H1 (cell line): ENCODE measurements around the gene ACER1. TPM values are rescaled to one million over a fixed set of nuclear protein-coding genes. Genes with fewer than 3 reads are reported as not detected.

Experiments used
- CTCF ChIA-PET: fragments of 300-600 bp; sonication (Branson Sonifier 250); formaldehyde crosslinking; loops from one replicate; lab custom pipeline; 2021; ENCODE audit not compliant: partially characterized antibody; lab: Charles Lee
- POLR2A ChIA-PET: fragments of 300-600 bp; sonication (Branson Sonifier 250); formaldehyde crosslinking; loops from one replicate; lab custom pipeline; 2021; ENCODE audit warnings: inconsistent platforms; ENCODE audit not compliant: partially characterized antibody; lab: Charles Lee
- DNase-seq, 2 experiments: peaks; one replicate each; pipeline versions ENCODE4 v3.0.0 to v3.0.0-alpha.2; 2010 to 2022; ENCODE audit warnings: low spot score in 2 of 2, low read depth in 1 of 2, mixed read lengths in 1 of 2
- FAIRE-seq: peaks from 2 replicates; lab custom pipeline; 2011; peaks lifted over from hg19 to GRCh38; lab: Jason Lieb, UNC
- H2AFZ ChIP-seq: 2 replicates; pipeline ENCODE4 v1.8.1; 2012; ENCODE audit warnings: low read length, inconsistent platforms
- H2AK5ac ChIP-seq: 2 replicates; pipeline ENCODE4 v1.6.1; 2013; ENCODE audit warnings: low read depth, low read length
- H2BK120ac ChIP-seq: replicated peaks from 2 replicates; pipeline ENCODE3; 2013; ENCODE audit warnings: low read depth, low read length, inconsistent platforms
- H2BK12ac ChIP-seq: 2 replicates; pipeline ENCODE4 v1.6.1; 2013; ENCODE audit warnings: low read depth, low read length
- H2BK15ac ChIP-seq: 2 replicates; pipeline ENCODE4 v1.6.1; 2013; ENCODE audit warnings: low read length
- H2BK20ac ChIP-seq: 2 replicates; pipeline ENCODE4 v1.6.1; 2013; ENCODE audit warnings: low read length
- H2BK5ac ChIP-seq: 2 replicates; pipeline ENCODE4 v1.6.1; 2013; ENCODE audit warnings: low read depth, low read length
- H3K14ac ChIP-seq: 2 replicates; pipeline ENCODE4 v1.6.1; 2013; ENCODE audit warnings: inconsistent platforms; ENCODE audit not compliant: insufficient read length
- H3K18ac ChIP-seq: 2 replicates; pipeline ENCODE4 v1.6.1; 2013; ENCODE audit warnings: low read length; ENCODE audit errors: extremely low read depth
- H3K23ac ChIP-seq: 2 replicates; pipeline ENCODE4 v1.6.1; 2013; ENCODE audit warnings: inconsistent platforms; ENCODE audit not compliant: insufficient read length
- H3K23me2 ChIP-seq: 2 replicates; pipeline ENCODE4 v1.6.1; 2013; ENCODE audit warnings: low read depth, low read length
- H3K27ac ChIP-seq: 2 replicates; pipeline ENCODE4 v1.6.1; 2011; ENCODE audit warnings: low read depth, low read length, inconsistent platforms
- H3K27me3 ChIP-seq, 4 experiments: replicated peaks in 1 of 4; 1 replicate in 1 of 4; 2 replicates in 3 of 4; pipeline versions ENCODE4 v1.6.1 to v1.8.1; 2011 to 2013; ENCODE audit warnings: low read length in 3 of 4, mild to moderate bottlenecking in 3 of 4, inconsistent platforms in 2 of 4, mixed read lengths in 2 of 4, moderate library complexity in 1 of 4; ENCODE audit not compliant: control insufficient read depth in 3 of 4, insufficient read depth in 3 of 4; ENCODE audit errors: extremely low read depth in 1 of 4
- H3K36me3 ChIP-seq, 4 experiments: 2 replicates each; pipeline versions ENCODE4 v1.6.1 to v1.8.1; 2011 to 2013; ENCODE audit warnings: mild to moderate bottlenecking in 4 of 4, low read length in 3 of 4, moderate library complexity in 2 of 4, control low read depth in 1 of 4, inconsistent platforms in 1 of 4; ENCODE audit not compliant: insufficient read depth in 4 of 4, control insufficient read depth in 2 of 4
- H3K4ac ChIP-seq: replicated peaks from 2 replicates; pipeline ENCODE3; 2013; ENCODE audit warnings: low read length, low read depth, mixed read lengths, inconsistent platforms; ENCODE audit not compliant: insufficient read length
- H3K4me1 ChIP-seq, 4 experiments: replicated peaks in 1 of 4; 1 replicate in 1 of 4; 2 replicates in 3 of 4; pipeline versions ENCODE4 v1.6.1 to v1.8.1; 2011 to 2013; ENCODE audit warnings: low read length in 3 of 4, inconsistent platforms in 2 of 4, mixed read lengths in 1 of 4; ENCODE audit not compliant: insufficient read depth in 4 of 4, control insufficient read depth in 3 of 4
- H3K4me2 ChIP-seq, 2 experiments: 2 replicates each; pipeline versions ENCODE4 v1.6.1 to v1.8.1; 2011 to 2013; ENCODE audit warnings: low read depth in 2 of 2, low read length in 2 of 2, control low read depth in 1 of 2, inconsistent platforms in 1 of 2, mild to moderate bottlenecking in 1 of 2; ENCODE audit not compliant: insufficient read depth in 1 of 2
- H3K4me3 ChIP-seq, 4 experiments: fragments of 200-600, 300-600 bp in 1 of 4; sonication (generic), shearing (Covaris generic), sonication (Bioruptor Twin) in 1 of 4; 2 replicates each; pipeline versions ENCODE4 v1.5.1 to v1.8.1; 2011 to 2016; ENCODE audit warnings: low read length in 4 of 4, low read depth in 3 of 4, control low read depth in 2 of 4, inconsistent platforms in 2 of 4, mild to moderate bottlenecking in 2 of 4, mixed read lengths in 1 of 4, moderate library complexity in 1 of 4; ENCODE audit not compliant: insufficient read depth in 2 of 4; ENCODE audit errors: extremely low read depth in 1 of 4
- H3K56ac ChIP-seq: replicated peaks from 2 replicates; pipeline ENCODE3; 2013; ENCODE audit warnings: low read depth, mild to moderate bottlenecking, mixed read lengths, low read length, inconsistent platforms; ENCODE audit not compliant: insufficient read length
- H3K79me1 ChIP-seq: 2 replicates; pipeline ENCODE4 v1.6.1; 2013; ENCODE audit warnings: low read depth, low read length, control low read depth
- H3K79me2 ChIP-seq, 2 experiments: 2 replicates each; pipeline versions ENCODE4 v1.6.1 to v1.8.1; 2012 to 2013; ENCODE audit warnings: low read length in 2 of 2, mild to moderate bottlenecking in 2 of 2, inconsistent platforms in 1 of 2; ENCODE audit not compliant: insufficient read depth in 2 of 2, control insufficient read depth in 1 of 2
- H3K9ac ChIP-seq, 4 experiments: replicated peaks in 1 of 4; 1 replicate in 1 of 4; 2 replicates in 3 of 4; pipeline versions ENCODE4 v1.6.1 to v1.8.1; 2011 to 2013; ENCODE audit warnings: low read depth in 3 of 4, low read length in 3 of 4, control low read depth in 2 of 4, mild to moderate bottlenecking in 2 of 4, moderate library complexity in 2 of 4, inconsistent platforms in 1 of 4; ENCODE audit errors: extremely low read depth in 1 of 4
- H3K9me3 ChIP-seq, 2 experiments: 2 replicates each; pipeline versions ENCODE4 v1.6.1 to v1.8.1; 2012 to 2013; ENCODE audit warnings: mild to moderate bottlenecking in 2 of 2, moderate library complexity in 2 of 2, control low read depth in 1 of 2, inconsistent platforms in 1 of 2, low read depth in 1 of 2, low read length in 1 of 2, mixed read lengths in 1 of 2; ENCODE audit not compliant: insufficient read depth in 2 of 2
- H4K20me1 ChIP-seq, 2 experiments: replicated peaks in 1 of 2; 2 replicates each; pipeline versions ENCODE3 to v1.8.1; 2011 to 2013; ENCODE audit warnings: inconsistent platforms in 2 of 2, low read length in 2 of 2, mild to moderate bottlenecking in 1 of 2; ENCODE audit not compliant: insufficient read depth in 2 of 2, control insufficient read depth in 1 of 2
- H4K5ac ChIP-seq: 2 replicates; pipeline ENCODE4 v1.6.1; 2013; ENCODE audit warnings: low read length, low read depth, mixed read lengths, inconsistent platforms; ENCODE audit not compliant: insufficient read length
- H4K8ac ChIP-seq: 2 replicates; pipeline ENCODE4 v1.8.0; 2013; ENCODE audit warnings: mild to moderate bottlenecking, moderate library complexity, low read length, inconsistent platforms; ENCODE audit not compliant: insufficient read depth; ENCODE audit errors: extremely low read depth
- H4K91ac ChIP-seq: replicated peaks from 2 replicates; pipeline ENCODE3; 2013; ENCODE audit warnings: low read length, mixed read lengths, inconsistent platforms; ENCODE audit not compliant: insufficient read length
- ASH2L ChIP-seq: fragments of 200-600, 300-600 bp; sonication (generic); IDR thresholded peaks from one replicate; pipeline ENCODE4 v1.7.1; 2017; ENCODE audit warnings: low read length
- CEBPB ChIP-seq: IDR thresholded peaks from 2 replicates; pipeline ENCODE4 v1.6.1; 2012; ENCODE audit warnings: low read depth, low read length
- CHD1 ChIP-seq: IDR thresholded peaks from 2 replicates; pipeline ENCODE4 v1.6.1; 2012; ENCODE audit warnings: low read depth, low read length, improper control_type of control experiment
- EZH2 ChIP-seq: fragments of 200-600 bp; sonication (generic); IDR thresholded peaks from 2 replicates; pipeline ENCODE4 v1.7.1; 2012; ENCODE audit warnings: low read depth, mild to moderate bottlenecking, moderate library complexity, low read length, inconsistent platforms; ENCODE audit not compliant: severe bottlenecking
- HDAC2 ChIP-seq, 2 experiments: fragments of 300-600 bp in 1 of 2; sonication (generic) in 1 of 2; IDR thresholded peaks; 2 replicates each; pipeline ENCODE4 v1.6.1; 2011 to 2012; ENCODE audit warnings: low read depth in 2 of 2, low read length in 2 of 2, mild to moderate bottlenecking in 2 of 2, moderate library complexity in 2 of 2, borderline replicate concordance in 1 of 2, inconsistent platforms in 1 of 2
- HDAC6 ChIP-seq: IDR thresholded peaks from one replicate; pipeline ENCODE4 v1.7.1; 2012; ENCODE audit warnings: low read depth, mild to moderate bottlenecking, inconsistent platforms, low read length, moderate library complexity
- KDM1A ChIP-seq: fragments of 200-600, 300-600 bp; sonication (generic); IDR thresholded peaks from 2 replicates; pipeline ENCODE4 v1.7.1; 2016; ENCODE audit warnings: mild to moderate bottlenecking, low read length, borderline replicate concordance
- KDM4A ChIP-seq: IDR thresholded peaks from one replicate; pipeline ENCODE4 v1.7.1; 2012; ENCODE audit warnings: low read depth, mild to moderate bottlenecking, moderate library complexity, low read length, inconsistent platforms; ENCODE audit not compliant: severe bottlenecking
- RXRA ChIP-seq: IDR thresholded peaks from 2 replicates; pipeline ENCODE4 v1.6.1; 2011; ENCODE audit warnings: low read depth, mild to moderate bottlenecking, low read length, moderate library complexity; ENCODE audit not compliant: insufficient read depth
- SIN3A ChIP-seq, 2 experiments: IDR thresholded peaks in 1 of 2; conservative IDR thresholded peaks in 1 of 2; 2 replicates each; pipeline ENCODE4 v1.6.1; 2011 to 2012; ENCODE audit warnings: low read length in 2 of 2, improper control_type of control experiment in 1 of 2, low read depth in 1 of 2, mild to moderate bottlenecking in 1 of 2
- SIRT6 ChIP-seq: IDR thresholded peaks from one replicate; pipeline ENCODE4 v1.7.1; 2012; ENCODE audit warnings: low read length, inconsistent platforms
- SP1 ChIP-seq: IDR thresholded peaks from 2 replicates; pipeline ENCODE4 v1.6.1; 2011; ENCODE audit warnings: low read depth, low read length
- YY1 ChIP-seq: IDR thresholded peaks from 2 replicates; pipeline ENCODE4 v1.6.1; 2011; ENCODE audit warnings: low read depth, mild to moderate bottlenecking, low read length
- WGBS, 2 experiments: shearing (Covaris generic) in 1 of 2; methylation state at CpG; one replicate each; pipeline versions ENCODE4 v1.1.6 to v1.1.7; 2013 to 2015; ENCODE audit warnings: low lambda C conversion rate in 2 of 2, mixed read lengths in 2 of 2, inconsistent platforms in 1 of 2, low coverage in 1 of 2, missing lambda C conversion rate in 1 of 2; ENCODE audit not compliant: insufficient replicate concordance in 2 of 2, insufficient coverage in 1 of 2, insufficient read length in 1 of 2; ENCODE audit errors: extremely low coverage in 1 of 2, missing lambda C conversion rate in 1 of 2; 5-methylcytosine and 5-hydroxymethylcytosine counted together
- polyA plus RNA-seq, 7 experiments: library from polyadenylated mRNA; depleted of rRNA in 3 of 7; stranded (reverse) in 5 of 7; unstranded in 2 of 7; fragments of >200 nt in 5 of 7; fragments of 200-250 nt in 2 of 7; gene quantifications; 1 replicate in 5 of 7; 2 replicates in 1 of 7; 4 replicates in 1 of 7; pipeline versions ENCODE4 v1.2.1 to v1.2.3, GENCODE V29; 2011 to 2013; ENCODE audit warnings: missing spikeins in 2 of 7, mixed read lengths in 2 of 7
- total RNA-seq: library from RNA; stranded (reverse); fragmentation: NEBNext Ultra II Directional; extraction: Animal tissue kit (Norgen Biotek cat#: 25700); gene quantifications from 2 replicates; pipeline ENCODE4 v1.2.1, GENCODE V29; 2021

Gene ACER1
- total and polyA plus RNA-seq, 2 of the 8 experiments (the other 6 are each of a cell fraction or from before 2014, with no cell fraction given): 0.05 TPM; not detected in 1

- Histone ChIP-seq H3K79me2 (no peaks in the 10 kb centered on the region), H3K56ac (no peak overlapping the region), H4K91ac (no peak overlapping the region), H2BK120ac (no peak overlapping the region), H2BK12ac (no peak overlapping the region), H2BK15ac (no peak overlapping the region), H4K5ac (no peak overlapping the region), H3K9ac (no peak overlapping the region), H3K18ac (no peak overlapping the region), H3K23ac (no peak overlapping the region), H3K23me2 (peaks cover 2% of the 10 kb centered on the region; the same call in 1 of the 2 replicates), H2BK20ac (no peak overlapping the region), H3K27ac (no peak overlapping the region), H3K14ac (no peak overlapping the region), H4K20me1 (no peaks in the 10 kb centered on the region), H3K4me2 (no peak overlapping the region), H3K79me1 (no peaks in the 10 kb centered on the region), H3K4me3 (no peak overlapping the region), H2AK5ac (no peak overlapping the region), H3K27me3 (no peaks in the 10 kb centered on the region), H2BK5ac (no peak overlapping the region), H4K8ac (no peak overlapping the region), H3K9me3 (peaks cover 0 to 19% of the 10 kb centered on the region in 2 experiments; a peak in 3 of 4 replicates), H3K4ac (no peak overlapping the region), H3K36me3 (no peaks in the 10 kb centered on the region), H3K4me1 (no peaks in the 10 kb centered on the region), H2AFZ (no peak overlapping the region)
- ChIA-PET POLR2A (no interaction called here), CTCF (no interaction called here)
- DNase-seq (no peak), FAIRE-seq (no peak)
- WGBS, 2 experiments: 85% methylated on average over 2 of the region's 2 CpGs; no CpG with 5 or more reads in 1 of the 2 experiments
- TF ChIP-seq SP1 (no peak), RXRA (no peak), KDM1A (no peak), YY1 (no peak), CHD1 (no peak), KDM4A (no peak), ASH2L (no peak), EZH2 (no peak), SIRT6 (no peak), HDAC2 (IDR thresholded peaks at IDR 0.05; ENCODE audit: borderline replicate concordance in 1 of 2, low read depth in 2 of 2, low read length in 2 of 2) (no peak), SIN3A (conservative IDR thresholded peaks at IDR 0.05 in 1 of 2, IDR thresholded peaks at IDR 0.05 in 1 of 2; ENCODE audit: low read depth in 1 of 2, low read length in 2 of 2) (no peak), CEBPB (no peak), HDAC6 (no peak)
These were observed 17.3 kb upstream of the ACER1 start for GRCh38 chr19:6350688-6351087.
